GM12801 (cell line): ENCODE results near the gene ANAPC2.

Source experiments
- CTCF ChIP-seq: IDR thresholded peaks from one replicate; pipeline ENCODE4 v1.5.1; 2011; ENCODE audit warnings: control low read depth; ENCODE audit not compliant: insufficient read length; ENCODE audit errors: extremely low read depth

Gene ANAPC2

DNA sequence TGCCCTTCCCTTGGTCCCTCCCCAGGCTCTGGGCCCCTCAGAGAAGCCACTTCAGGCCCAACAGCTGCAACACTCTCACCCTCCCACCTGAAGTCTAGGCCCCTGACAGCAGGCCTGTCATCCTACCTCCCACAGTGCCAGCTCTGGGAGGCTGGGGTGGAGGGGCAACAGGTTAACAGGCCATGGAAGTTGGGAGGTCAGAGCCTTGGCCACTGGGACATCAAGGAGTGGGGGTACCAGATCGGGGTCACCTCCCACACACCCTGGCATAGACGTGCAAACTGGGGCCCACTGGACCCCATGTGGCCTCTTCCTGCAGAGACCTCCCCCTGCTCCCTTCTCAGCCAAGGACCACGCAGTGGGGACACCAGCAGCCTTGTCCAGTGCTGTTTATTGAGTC is 2.9 kb upstream of the ANAPC2 start:
- no peak for TF ChIP-seq CTCF

DNA sequence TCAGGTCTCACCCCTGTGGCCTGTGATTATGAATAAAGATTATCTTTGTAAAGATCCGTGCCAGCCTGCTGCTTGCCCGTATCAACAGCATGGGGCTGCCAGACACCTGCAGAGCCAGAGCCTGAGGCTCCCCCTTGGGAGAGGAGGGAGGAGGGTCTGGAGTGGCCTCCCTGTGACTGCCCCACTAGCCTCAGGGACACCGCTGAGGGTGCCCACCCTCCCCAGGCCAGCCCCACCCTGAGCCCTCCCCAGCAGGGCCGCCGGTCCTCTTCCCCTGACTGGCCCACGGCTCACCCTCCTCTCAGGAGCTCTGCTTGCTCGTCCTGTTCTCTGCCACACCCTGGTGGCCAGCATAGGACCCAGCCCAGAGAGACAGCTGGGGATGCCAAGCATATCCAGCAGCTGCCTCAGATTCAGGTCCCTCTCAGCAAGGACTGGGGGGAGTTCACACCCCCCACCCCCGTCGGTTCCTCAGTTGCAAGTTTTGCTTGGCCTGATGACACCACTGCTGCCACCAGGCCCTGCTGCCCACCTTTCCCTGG is 2.0 kb upstream of the ANAPC2 start:
- TF ChIP-seq CTCF = no peak

DNA sequence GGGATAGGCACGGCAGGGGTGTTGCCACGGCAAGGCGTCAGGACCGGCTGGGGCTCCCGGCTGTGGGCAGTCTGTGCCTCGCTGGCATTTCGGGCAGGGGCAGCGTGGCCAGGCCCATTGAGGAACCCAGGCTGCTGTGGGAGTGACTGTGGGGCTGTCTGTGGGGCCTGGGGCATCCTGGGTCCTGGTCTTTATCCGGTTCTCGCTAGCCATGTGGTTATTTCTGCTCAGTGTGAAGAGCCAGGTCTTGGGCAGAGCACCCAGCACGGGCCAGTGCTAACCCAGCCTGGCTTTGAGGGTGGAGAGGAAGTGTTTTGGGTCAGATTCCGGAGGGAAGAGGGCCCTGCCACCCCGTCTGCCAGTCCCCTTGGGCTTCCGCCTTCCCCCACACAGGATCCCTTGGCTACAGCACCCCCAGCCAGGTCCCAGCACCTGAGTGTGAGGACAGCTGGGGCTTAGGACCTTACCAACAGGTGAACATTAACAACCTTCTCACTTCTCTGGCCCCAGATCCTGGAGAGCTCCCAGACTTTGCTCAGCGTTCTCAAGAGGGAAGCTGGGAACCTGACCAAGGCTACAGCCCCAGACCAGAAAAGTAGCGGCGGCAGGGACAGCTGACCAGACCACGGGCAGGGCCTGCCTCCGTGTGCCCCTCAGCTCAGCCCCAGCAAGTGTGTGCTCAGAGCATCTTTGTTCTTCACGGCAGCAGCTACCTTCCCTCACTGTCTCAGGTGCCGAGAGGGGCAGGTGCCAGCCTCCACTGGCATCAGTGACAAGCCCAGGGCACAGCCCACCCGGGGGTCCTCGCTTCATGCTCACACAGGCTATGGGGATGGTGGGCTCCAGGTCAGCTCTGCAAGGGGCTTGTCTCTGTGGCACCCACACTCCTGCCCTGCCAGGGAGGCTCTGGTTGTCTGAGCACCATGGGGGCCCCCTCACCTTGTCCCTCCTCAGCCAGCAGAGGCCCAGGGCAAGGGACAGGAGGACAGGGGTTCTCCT is 1.2 kb upstream of the ANAPC2 start:
- TF ChIP-seq CTCF = no peak

DNA sequence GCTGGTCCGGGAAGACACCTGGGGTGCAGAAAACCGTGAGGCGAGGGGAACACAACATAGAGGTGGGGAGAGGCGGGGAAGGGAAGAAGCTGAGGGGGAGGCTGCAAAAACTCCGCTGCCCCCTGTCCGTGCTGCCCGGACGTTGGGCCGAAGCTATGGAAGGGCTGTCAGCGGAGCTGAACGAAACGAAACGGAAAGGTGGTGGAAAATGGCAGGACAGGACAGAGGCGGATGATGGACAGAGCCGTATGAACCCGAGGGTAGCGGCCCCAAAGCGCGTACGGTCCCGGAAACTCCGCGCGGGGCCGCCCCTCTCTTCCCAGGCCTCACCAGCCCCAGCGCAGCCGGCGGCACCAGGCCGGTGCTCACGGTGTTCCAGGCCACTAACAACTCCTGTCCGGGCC is 272 bp downstream of the ANAPC2 start:
- TF ChIP-seq CTCF = no peak

- no peak for TF ChIP-seq CTCF
These were observed 974 bp downstream of the ANAPC2 start for GRCh38 chr9:137187386-137187785.

GRCh38 chr9:137186385-137186784 is 2.0 kb downstream of the ANAPC2 start:
- TF ChIP-seq CTCF = no peak

- TF ChIP-seq CTCF = no peak
These were observed 2.4 kb downstream of the ANAPC2 start for GRCh38 chr9:137185921-137186320.
